Activated T-cell treated with anti-CD3 and anti-CD28 coated beads, Interleukin-2, amount 50 U/mL, for 1 hour (primary cell): ENCODE data around the gene JARID2.

Source experiments
- DNase-seq: peaks from one replicate; pipeline ENCODE4 v3.0.0-alpha.2; 2020

JARID2 gene

DNA sequence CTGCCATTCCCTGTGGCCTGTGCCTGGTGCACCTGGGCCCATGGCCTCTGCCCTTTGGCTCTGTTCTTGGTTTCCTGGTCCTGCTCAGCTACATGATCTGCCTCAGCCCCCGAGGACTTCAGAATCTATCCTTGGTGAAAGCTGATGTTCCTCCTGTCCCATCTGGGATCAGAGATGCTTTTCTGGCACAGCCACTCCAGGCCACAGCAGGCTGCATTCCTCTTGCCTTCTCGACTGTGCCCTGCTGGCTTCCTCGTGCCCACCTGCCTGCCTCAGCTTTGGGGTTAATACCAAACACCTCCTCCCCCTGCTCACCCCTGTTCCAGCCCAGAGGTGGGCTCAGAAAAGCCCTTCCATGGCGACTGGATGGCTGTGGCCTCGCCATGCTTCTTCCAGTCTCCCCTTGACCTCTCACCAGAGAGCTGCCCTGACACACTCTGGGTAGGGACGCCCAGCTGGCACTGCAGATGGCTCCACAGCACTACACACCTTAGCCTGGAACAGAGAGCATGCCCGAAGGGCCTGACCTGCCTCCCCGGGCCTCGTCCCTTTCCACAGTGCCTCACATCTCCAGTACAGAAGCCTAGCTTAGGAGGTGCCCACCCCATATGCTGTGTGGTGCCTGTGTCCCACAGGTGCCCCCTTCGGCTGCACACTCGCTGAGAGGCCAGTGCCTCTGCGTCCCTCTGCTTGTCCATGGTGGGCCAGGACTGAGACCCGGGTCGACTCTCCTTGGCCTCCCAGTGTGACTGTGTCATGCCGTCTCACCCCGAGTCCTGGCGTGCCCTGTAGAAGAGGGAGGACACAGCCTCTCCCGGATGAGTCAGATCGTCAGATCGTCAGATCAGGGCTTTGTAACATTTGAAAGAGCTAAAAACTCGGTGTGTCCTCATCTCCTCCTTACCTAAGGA is 268.2 kb downstream of the JARID2 start:
- no peak for DNase-seq

DNA sequence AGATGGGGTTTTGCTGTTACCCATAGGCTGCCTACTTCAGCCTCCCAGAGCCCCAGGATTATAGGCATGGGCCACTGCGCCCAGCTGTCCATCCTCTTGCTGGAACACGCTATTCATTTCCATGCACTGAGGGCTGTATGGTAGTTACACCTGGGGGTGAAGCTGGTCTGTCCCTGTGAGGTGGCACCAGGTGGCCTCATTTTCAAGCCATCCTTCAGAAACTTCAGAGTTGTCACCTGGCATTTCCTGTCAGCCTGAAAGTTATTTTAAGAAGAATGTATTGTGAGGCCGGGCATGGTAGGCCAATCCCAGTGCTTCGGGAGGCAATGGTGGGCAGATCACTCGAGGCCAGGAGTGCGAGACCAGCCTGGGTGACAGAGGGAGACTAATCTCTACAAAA is 269.4 kb downstream of the JARID2 start:
- DNase-seq, result no peak

DNA sequence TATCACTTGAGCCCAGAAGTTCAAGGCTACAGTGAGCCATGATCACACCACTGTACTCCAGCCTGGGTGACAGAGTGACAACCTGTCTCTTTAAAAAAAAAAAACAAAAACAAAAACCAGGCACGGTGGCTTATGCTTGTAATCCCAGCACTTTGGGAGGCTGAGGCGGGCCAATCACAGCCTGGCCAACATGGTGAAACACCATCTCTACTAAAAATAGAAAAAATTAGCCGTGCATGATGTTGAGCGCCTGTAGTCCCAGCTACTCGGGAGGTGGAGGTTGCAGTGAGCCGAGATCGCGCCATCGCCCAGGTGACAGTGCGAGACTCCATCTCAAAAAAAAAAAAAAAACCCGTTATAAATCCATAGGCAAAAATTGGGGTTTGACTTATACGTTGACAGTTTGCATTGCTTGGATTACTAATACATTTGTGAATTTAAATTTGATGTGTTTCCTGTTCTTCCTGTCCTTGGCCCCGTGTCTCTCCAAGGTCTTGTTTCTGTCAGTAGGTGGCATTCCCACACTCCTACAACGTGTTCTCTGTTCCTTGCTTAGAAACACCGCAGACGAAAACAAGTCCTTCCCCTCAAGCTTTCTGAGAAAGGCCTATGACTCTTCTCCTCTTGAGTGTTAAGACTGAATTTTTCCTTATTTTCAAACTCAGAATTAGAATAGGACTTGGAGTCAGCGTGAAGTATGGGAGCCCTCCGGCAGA is 269.9 kb downstream of the JARID2 start:
- DNase-seq, result no peak

DNA sequence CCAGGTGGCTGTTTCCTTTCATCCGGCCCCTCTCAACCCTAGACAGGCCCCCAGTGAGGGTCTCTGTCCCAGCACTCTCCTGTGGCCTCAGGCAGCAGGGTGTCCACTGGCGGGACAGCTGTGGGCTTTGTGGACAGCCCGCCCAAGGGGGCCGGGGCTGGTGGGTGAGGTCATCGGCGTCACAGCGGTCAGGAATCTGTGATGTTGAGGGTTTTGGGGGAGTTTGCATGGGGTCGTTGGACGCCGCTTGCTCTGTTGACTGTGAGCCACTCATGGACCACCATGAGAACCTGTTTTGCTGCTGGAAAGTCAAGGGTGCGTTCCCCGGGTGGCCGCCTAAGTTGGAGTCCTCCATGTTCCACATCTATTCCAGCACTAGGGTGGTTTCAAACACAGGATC is 270.5 kb downstream of the JARID2 start:
- DNase-seq, result no peak

DNA sequence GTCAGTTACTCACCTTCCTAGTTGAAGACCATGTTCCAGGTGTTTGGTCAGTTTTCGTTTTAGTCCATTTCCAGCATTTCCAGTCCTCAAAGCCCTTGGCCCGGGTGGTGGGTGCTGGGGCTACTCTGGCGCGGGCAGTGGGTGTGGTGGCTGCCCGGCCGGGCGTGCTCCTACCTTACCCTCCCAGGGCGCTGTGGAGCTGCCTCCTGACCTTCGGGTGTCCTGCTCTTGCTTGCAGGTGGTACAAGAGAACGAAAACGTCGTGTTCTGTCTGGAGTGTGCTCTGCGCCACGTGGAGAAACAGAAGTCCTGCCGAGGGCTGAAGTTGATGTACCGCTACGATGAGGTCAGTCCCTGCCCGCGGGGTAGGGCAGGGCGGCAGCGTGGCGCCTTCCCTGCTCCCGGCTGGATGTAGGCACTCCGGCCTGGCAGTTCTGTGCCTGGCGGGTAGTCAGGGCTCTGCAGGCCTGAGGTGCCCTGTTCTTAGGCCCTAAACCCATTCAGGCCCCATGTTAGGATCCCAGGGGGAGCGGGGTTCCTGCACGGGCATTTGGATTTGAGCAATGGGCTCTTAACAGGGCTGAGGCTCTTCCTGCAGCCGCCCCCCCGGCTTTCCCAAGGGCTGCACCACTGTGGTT is 271.2 kb downstream of the JARID2 start:
- no peak for DNase-seq

DNA sequence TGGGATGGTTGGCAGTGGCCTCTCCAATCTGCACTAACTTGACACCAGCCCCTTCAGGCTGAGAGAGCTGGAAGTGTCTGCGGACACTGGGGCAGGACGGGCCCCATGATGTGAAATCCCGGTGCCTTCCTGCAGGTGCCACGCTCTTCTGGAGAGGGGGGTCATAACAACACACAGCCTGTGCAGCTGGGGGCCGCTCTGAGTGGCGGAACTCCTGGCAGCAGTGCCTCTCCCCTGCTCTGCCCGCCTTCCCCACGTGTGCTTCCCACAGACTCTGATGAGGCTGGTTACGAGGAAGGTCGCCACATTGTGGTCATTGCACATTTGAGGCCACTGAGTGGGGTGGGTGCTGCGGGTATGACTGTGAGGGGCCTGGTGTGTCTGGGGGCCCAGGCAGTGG is 271.7 kb downstream of the JARID2 start:
- DNase-seq, result no peak

DNA sequence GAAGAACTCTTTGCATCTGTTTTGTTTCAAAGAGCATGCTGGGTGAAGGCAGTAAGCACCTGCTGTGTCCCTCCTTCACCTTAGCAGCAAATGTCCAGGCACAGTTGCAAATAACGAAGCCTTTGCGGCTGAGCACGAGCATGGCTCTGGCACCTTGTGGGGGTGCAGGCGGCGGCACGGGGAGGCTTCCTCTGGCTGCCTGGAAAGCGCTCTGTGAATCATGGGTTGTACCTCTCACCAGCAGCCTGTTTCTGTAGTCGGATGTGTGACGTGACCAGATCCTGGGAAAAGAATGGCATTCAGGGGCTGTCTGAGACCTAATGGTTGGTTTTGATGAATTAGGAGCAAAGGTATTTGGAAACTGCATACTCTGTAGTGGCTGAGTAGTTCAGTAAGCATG is 272.2 kb downstream of the JARID2 start:
- no peak for DNase-seq

DNA sequence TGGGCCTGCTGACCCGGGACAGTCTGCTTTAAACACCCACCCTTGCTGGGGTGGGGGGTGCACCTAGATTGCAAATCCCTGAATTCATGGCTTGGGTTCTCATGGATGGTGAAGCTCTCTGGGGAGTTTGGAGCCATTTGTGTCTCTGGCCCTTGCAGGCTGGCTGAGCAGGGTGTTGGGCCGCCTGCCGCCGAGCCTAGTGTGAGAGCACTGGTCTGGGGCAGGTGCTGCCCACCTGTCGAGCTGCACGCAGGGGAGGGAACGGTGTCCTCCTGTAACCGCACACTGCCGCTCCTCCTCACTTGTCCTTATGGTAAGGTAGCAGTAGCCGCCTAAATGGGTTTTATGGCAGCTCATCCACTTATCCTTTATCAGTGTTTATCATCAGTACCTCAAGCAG is 273.0 kb downstream of the JARID2 start:
- no peak for DNase-seq

DNA sequence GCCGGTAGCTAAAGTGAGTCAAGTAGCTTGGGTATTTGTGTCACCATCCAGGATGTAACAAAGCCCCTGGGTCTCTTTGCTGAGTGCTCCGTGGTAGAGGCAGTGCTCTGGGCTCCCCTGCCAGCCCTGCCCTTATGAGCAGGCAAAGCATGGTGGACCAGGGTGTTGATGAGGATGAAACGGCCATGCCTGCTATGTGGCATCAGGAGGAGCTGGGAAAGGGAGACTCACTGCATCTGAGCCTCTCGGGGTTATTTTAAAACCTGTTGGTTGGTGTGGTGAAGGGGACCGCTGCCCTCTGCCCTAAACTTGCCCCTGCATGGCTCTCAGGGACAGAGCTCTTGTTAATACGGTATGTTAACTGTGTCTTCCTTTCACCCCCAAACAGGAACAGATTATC is 273.8 kb downstream of the JARID2 start:
- DNase-seq, result no peak

DNA sequence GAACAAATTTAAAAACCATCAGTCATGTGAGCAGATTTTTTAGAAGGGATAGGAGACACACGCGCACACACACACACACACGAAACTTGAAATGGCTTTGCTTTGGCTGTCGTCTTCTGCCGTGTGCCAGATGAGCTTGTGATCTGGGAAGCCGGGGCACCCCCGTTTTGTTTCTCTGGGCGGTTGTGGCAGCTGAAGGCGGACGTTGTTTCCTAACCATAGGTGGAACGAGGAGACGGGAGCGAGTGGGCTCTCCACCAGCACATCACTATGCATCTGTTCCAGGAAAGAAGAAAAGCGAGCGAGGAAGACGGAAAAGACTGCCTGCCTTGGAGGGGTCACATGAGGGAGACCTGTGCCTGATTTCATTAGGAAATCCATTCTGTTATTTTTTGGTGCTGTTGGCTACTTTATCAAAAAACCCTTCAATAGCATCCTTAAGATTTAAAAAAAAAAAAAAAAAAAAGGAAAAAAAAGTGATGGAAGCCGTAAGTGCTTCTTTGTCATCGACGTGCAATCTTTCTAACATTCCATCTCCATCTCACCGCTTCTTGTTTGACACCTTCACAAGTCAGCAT is 274.8 kb downstream of the JARID2 start:
- no peak for DNase-seq

DNA sequence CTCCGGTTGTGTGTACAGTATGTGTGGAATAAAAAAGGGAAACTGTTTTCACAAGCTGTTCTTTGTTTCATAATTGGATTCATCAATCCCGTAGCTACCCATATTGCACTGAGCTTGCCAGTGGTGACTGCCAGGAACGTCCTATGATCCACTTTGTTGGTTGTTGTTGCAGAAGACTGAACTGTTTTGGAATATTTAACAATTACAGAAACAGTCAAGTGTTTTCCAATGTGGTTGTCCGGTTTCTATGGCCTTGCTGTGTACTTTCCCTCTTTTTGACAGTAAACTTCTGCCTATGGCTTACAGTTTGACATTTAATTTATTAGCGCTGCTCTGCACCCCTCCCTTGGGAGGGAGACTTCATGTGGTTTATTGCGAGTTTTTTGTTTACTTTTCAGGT is 275.7 kb downstream of the JARID2 start:
- no peak for DNase-seq

DNA sequence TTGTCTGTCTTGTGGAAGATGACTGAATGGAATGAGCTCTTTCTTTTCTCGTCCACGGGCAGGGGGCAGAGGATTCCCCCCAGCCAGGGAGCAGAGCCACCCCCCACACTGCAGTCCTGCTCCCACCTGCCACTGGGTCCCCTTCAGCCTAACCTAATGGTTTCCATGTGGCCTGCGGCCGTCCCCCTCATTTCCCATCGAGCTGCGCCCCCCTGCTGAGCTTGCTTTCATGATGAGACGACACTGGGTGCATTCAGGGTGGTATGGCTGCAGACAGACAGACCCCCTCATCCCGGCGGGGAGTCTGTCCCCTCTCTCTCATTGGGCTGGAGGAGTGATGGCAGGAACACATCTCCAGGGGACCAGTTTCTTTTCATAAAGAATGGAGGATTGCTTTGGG is 276.2 kb downstream of the JARID2 start:
- DNase-seq, result no peak

DNA sequence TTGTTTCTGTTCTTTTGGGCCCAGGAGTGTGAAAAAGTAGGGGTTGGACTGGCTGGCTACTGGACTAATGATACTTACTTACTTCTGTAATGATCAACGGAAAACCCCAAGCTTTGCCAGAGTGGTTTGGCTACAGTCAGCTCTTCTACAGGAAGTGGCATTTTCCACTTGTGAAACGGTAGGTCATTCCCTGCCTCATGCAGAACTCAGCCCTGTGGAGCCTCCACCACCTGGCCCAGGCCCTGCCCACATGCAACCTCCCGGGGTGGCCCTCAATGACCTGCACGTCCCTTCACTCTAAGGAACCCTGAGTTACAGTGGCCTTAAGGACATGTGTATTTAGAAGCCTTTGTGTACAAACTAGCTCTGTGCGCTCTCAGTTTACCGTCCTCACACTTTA is 276.6 kb downstream of the JARID2 start:
- no peak for DNase-seq

DNA sequence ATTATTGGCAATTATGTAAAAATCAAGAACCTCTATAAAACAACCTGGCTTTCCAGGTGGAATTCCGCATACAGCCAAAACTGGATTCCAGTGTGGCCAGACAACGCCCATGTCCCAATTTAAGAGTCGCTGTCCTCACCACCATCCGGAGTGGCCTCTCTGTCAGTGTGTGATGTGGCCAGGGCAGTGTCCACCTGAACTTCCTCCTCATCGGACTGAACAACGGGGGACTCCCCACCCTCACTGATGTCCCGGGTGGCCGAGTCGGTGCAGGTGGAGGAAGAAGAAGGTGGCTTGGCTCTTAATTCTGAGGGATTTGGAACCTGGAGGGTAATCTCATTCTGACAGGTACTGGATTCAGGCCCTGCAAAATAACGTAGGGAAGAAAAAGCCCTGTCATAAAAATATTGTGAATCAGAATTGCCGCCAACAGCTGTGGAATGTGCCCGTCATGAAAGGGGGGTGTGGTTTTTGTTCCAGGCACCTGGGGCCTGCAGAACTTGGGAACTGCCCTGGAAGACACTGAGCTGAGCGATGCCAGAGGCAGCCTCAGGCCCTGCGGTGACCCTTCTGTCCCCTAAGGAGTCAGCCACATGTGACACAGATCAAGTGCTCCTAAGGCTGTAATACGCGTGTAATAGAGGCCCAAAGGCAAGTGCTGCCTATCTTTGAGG is 277.1 kb downstream of the JARID2 start:
- no peak for DNase-seq

DNA sequence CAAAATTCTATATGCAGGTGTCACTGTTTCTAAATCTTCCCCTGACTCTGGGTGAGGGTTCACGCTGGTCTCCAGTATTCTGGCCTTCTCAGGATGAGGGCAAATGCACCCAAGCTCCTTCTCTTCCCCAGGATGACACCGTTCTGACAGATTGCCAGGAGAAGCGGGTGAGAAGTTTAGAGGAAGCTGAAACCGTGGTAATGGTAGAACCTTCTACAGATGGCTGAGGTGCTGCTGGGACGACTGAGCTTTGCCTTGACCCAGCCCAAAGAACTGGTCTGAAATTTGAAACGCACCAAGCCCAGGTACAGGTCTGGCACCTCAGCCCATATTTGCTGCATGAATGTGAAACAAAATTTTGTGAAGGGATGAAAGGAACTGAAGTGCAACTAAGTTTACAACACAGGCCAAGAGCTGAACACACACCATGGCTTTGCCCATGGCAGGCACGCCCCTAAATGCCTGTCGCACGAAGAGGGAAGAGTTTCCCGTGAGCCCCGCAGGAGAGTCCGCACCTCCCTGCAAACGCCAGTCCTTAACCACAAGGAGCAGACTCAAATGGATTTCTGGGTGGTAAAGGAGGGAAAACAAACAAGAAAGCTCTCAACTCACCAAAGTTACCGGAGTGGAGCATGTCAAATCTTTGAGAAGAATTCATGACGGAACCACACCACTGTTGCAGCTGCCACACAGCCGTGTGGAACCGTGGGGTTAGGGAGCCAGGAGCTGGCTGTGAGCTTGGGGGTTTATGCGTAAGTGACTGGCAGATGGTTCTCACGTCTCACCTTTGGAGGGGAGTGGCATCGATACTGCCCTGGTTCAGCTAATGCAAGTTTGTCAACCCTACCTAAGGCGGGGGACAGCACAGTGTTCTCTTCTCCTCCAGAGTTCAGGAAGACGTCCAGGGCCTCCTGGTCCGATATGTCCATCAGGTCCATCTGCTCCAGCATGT is 278.1 kb downstream of the JARID2 start:
- DNase-seq, result no peak

DNA sequence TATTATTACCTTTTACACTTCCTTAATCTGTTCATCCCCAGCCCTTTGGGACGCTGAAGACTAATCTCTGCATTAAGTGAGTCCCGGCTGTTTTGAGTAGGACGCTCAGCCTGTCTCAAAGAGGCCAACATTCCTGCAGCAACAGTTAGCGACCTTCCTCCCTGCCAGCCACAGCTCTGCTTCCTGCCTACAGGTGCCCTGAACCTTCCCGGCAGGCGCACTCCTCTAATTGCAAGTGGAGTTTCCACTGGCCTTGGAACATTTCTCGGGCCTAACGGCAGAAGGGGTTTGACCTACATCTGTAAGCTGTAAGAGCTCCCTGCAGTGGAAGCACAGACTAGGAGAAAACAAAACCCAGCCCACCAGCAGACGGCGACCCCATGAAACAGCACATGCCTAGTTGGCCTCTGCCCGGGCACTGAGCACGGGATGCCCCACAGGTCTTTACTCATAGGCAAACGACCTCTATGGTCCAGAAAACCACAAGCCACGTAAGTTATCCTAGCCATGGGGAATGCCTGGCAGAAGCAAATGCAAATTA is 279.1 kb downstream of the JARID2 start:
- no peak for DNase-seq

DNA sequence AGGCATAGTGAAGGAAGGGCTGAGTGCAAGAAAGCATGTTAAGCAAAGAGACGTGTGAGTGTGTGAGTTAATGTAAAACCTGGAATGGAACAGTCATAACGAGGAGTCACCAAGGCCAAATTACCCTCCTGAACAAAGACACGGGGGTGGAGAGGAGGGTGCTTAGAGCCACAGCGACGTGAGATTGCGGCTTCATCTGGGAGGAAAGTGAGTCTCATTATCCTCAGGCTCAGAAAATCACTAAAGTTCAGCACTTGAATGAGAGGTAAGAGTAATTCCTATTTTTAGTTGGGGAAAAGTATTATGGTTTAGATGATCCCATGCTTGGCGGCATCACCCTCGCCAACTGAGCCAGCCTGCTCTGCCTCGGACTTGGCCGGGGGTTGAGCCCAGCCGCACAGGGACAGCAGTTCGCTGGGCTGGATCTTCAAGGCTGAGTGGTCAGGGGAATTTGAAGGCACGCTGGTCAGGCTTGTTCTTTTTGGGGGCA is 280.4 kb downstream of the JARID2 start:
- DNase-seq, result no peak

DNA sequence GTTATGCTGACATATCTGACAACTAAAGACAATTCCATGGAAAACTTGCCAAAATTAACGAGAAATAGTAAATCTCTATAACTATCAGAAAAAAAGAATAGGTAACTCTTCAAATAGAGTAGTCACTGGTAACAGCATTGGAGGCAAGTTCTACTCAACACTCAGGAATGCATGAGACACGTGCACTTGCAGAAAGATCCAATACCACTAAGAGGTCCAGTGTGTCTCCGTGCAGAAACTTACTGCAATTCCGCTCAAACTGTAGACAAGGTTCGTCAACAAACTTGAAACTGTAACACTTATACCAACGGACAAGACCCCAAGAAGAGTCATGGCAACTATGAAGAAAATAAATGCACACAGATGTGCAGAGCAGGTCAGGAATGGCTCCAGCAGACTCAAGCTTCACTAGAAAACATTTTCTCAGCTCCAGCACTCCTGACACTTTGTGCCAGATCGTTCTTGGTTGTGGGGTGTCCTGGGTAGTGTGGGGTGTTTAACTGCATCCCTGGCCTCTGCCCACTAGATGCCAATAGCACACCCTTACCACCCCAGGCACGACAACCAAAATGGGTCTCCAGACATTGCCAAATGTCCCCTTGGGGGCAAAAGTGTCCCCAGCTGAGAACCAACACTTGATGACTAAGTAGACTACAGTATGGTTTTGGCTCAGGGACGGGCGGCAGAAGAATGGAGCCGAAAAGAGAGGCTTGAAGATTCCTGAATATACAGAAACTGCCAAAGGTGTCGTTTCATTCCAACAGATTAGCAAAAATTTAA is 282.2 kb downstream of the JARID2 start:
- no peak for DNase-seq

DNA sequence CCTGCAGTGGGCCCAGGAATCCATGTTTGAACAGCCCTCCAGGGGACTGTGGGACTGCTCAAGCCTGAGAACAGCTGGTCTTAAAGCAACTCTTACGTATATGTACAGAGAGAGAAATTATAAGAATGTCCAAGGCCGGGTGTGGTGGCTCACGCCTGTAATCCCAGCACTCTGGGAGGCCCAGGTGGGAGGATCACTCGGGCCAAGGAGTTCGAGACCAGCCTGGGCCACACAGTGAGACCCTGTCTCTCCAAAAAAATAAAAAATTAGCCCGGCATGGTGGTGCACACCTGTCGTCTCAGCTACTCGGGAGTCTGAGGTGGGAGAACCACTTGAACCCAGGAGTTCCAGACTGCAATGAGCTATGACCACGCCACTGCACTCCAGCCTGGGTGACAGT is 283.0 kb downstream of the JARID2 start:
- DNase-seq, result no peak

DNA sequence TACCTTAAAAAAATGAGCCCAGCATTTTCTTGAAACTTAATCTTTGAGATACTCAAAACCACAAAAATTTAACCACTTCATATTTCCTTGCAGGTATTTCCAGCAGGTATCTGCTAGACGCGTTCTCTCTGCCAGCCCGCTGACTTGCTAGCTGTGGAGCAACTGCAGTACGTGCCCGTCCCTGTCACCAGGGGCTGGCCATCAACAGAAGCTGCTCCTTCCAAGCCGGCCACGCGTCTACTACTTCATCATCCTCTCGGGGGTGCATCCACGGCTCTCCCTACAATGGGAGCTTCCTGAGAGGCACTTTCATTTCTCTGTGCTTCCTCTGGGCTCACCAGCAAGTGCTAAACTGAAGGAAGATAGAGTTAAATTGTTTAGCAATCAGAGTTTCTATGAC is 284.5 kb downstream of the JARID2 start:
- no peak for DNase-seq
